HG03196 (cell line): ENCODE measurements around the gene CCR1.
"Not testable (repeated sequence)": the region's sequence is repeated elsewhere in the genome, so short reads cannot be mapped to it uniquely, and the experiment has no call there.

Experiments
- ATAC-seq: cut with Tn5 transposase; IDR thresholded peaks from one replicate; pipeline ENCODE4 v1.9.1; 2021; ENCODE audit not compliant: unreplicated experiment

The CCR1 gene

GRCh38 chr3:46184469-46184868, 23.6 kb downstream of the CCR1 start:
- no peak for ATAC-seq

GRCh38 chr3:46183330-46183729, 24.8 kb downstream of the CCR1 start:
- ATAC-seq: no peak

- no peak for ATAC-seq
Observed at GRCh38 chr3:46168583-46169345, 39.3 kb downstream of the CCR1 start.

GRCh38 chr3:46163556-46164041, 44.5 kb downstream of the CCR1 start:
- ATAC-seq: no peak

GRCh38 chr3:46162975-46163555, 45.0 kb downstream of the CCR1 start:
- no peak for ATAC-seq

GRCh38 chr3:46157685-46158084, 50.4 kb downstream of the CCR1 start:
- ATAC-seq: not testable (repeated sequence)

GRCh38 chr3:46154311-46154710, 53.8 kb downstream of the CCR1 start:
- ATAC-seq: no peak
